H1 (cell line): ENCODE data around the gene JMJD8.
A peak's percentile ranks its signal among the peaks of the same experiment; 100 is the strongest.

ENCODE experiments used
- EP300 ChIP-seq, 2 experiments: IDR thresholded peaks; 1 replicate in 1 of 2; 2 replicates in 1 of 2; pipeline ENCODE4 v1.6.1; 2011 to 2012; ENCODE audit warnings: low read depth in 2 of 2, low read length in 2 of 2, mild to moderate bottlenecking in 2 of 2, borderline replicate concordance in 1 of 2, inconsistent platforms in 1 of 2, moderate library complexity in 1 of 2
- EZH2 ChIP-seq: fragments of 200-600 bp; sonication (generic); IDR thresholded peaks from 2 replicates; pipeline ENCODE4 v1.7.1; 2012; ENCODE audit warnings: low read depth, mild to moderate bottlenecking, moderate library complexity, low read length, inconsistent platforms; ENCODE audit not compliant: severe bottlenecking
- KDM1A ChIP-seq: fragments of 200-600, 300-600 bp; sonication (generic); IDR thresholded peaks from 2 replicates; pipeline ENCODE4 v1.7.1; 2016; ENCODE audit warnings: mild to moderate bottlenecking, low read length, borderline replicate concordance
- SIRT6 ChIP-seq: IDR thresholded peaks from one replicate; pipeline ENCODE4 v1.7.1; 2012; ENCODE audit warnings: low read length, inconsistent platforms
- SUZ12 ChIP-seq: fragments of 200-600 bp; sonication (generic); IDR thresholded peaks from 2 replicates; pipeline ENCODE4 v1.6.1; 2012; ENCODE audit warnings: mild to moderate bottlenecking, inconsistent platforms, low read length, moderate library complexity, mixed read lengths
- TAF1 ChIP-seq: IDR thresholded peaks from 2 replicates; pipeline ENCODE4 v1.6.1; 2011; ENCODE audit warnings: mild to moderate bottlenecking, low read depth, low read length
- YY1 ChIP-seq: IDR thresholded peaks from 2 replicates; pipeline ENCODE4 v1.6.1; 2011; ENCODE audit warnings: low read depth, mild to moderate bottlenecking, low read length
- TF ChIP-seq, protein P1 (sequence below), 3 experiments: IDR thresholded peaks; 1 replicate in 2 of 3; 2 replicates in 1 of 3; pipeline versions ENCODE4 v1.5.1 to v1.6.1; 2011; ENCODE audit warnings: low read length in 3 of 3, mild to moderate bottlenecking in 3 of 3, inconsistent platforms in 2 of 3, low read depth in 1 of 3, moderate library complexity in 1 of 3; ENCODE audit not compliant: insufficient read depth in 1 of 3; ENCODE audit errors: control extremely low read depth in 1 of 3
- TF ChIP-seq, protein P2 (sequence below): IDR thresholded peaks from 2 replicates; pipeline ENCODE4 v1.6.1; 2012; ENCODE audit warnings: inconsistent platforms
- TF ChIP-seq, protein P3 (sequence below): IDR thresholded peaks from 2 replicates; pipeline ENCODE4 v1.6.1; 2011; ENCODE audit warnings: low read depth, mild to moderate bottlenecking, low read length; ENCODE audit not compliant: insufficient read depth

DNA sequence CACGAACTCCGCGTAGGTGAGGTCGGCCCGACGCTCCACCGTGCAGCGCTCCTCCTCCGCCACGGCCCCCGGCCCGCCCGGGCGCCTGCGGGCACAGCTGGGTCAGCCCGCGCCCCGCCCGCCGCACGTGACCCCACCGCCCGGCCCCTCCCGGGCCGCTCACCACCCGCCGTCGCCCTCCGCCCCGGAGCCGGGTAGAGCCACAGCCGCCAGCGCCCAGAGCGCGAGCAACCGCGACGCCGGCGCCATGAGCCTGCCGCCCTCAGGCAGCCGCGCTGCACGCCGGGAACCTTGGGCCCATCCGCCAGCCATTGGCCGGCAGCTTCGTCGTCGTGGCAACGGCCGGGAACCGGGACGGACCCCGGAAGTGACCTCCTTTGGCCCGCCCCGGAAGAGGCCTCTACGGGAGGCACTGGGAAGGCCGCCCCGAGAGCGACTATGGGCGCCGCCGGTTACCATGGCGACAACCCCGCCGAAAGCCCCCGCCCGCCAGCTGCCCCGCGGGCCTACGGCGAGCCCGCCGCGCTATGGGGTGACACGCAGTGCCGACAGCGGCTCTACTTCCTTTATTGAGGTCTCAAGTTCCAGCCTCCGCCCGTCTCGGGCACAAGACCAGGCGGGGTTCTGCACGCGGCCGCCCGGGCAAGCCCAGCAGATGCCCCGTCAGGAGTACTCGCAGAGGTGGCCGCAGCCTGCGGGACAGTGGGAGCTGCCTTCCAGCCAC, at the start of gene JMJD8:
- TF ChIP-seq, protein P1, sequence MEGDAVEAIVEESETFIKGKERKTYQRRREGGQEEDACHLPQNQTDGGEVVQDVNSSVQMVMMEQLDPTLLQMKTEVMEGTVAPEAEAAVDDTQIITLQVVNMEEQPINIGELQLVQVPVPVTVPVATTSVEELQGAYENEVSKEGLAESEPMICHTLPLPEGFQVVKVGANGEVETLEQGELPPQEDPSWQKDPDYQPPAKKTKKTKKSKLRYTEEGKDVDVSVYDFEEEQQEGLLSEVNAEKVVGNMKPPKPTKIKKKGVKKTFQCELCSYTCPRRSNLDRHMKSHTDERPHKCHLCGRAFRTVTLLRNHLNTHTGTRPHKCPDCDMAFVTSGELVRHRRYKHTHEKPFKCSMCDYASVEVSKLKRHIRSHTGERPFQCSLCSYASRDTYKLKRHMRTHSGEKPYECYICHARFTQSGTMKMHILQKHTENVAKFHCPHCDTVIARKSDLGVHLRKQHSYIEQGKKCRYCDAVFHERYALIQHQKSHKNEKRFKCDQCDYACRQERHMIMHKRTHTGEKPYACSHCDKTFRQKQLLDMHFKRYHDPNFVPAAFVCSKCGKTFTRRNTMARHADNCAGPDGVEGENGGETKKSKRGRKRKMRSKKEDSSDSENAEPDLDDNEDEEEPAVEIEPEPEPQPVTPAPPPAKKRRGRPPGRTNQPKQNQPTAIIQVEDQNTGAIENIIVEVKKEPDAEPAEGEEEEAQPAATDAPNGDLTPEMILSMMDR (IDR thresholded peaks at IDR 0.05; ENCODE audit: control extremely low read depth in 1 of 3, insufficient read depth in 1 of 3, low read depth in 1 of 3, low read length in 3 of 3) = no peak
- TF ChIP-seq TAF1 (peak; percentile 92), EZH2 (no peak), SIRT6 (no peak), YY1 (peak; percentile 89), EP300 (IDR thresholded peaks at IDR 0.05; ENCODE audit: borderline replicate concordance in 1 of 2, low read depth in 2 of 2, low read length in 2 of 2) (no peak), KDM1A (no peak), SUZ12 (no peak)
- TF ChIP-seq, protein P2, sequence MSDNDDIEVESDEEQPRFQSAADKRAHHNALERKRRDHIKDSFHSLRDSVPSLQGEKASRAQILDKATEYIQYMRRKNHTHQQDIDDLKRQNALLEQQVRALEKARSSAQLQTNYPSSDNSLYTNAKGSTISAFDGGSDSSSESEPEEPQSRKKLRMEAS = peak; percentile 88
- TF ChIP-seq, protein P3, sequence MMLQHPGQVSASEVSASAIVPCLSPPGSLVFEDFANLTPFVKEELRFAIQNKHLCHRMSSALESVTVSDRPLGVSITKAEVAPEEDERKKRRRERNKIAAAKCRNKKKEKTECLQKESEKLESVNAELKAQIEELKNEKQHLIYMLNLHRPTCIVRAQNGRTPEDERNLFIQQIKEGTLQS = no peak
